ENCODE results near the gene TTC22.
"Not testable (repeated sequence)": the region's sequence is repeated elsewhere in the genome, so short reads cannot be mapped to it uniquely, and the experiment has no call there.

The TTC22 gene

DNA sequence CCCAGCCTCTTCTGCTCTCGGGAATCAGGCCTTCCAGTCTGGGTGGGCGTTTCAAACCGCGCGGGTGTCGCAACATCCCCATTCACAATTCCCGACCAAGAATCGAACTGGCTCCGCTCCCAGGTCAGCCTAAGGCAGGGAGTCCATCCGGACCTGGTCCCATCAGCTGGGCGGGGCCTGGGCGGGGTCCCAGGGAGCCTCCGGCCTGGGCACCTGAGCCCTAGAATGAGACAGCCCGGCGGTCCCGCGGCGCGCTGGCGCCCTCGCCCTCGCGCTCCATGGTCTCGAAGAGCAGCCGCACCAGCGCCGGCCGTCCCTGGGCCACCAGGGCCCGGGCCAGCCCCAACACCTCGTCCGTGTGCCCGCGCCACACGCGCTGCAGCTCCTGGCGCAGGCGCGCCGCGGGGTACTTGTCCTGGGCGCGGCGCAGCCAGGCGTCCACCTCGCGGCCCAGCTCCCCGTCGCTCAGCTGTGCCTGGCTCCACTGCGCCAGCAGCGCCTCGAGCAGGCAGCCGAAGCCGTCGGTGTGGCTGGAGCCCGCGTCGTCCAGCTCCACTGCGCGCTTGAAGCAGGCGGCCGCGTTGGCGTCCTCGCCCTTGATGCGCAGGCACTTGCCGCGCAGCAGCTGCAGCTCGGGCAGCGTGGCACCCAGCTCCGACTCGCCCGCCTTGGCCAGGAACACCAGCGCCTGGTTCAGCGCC is 19.9 kb downstream of the TTC22 start:
- TF ChIP-seq, protein P1, sequence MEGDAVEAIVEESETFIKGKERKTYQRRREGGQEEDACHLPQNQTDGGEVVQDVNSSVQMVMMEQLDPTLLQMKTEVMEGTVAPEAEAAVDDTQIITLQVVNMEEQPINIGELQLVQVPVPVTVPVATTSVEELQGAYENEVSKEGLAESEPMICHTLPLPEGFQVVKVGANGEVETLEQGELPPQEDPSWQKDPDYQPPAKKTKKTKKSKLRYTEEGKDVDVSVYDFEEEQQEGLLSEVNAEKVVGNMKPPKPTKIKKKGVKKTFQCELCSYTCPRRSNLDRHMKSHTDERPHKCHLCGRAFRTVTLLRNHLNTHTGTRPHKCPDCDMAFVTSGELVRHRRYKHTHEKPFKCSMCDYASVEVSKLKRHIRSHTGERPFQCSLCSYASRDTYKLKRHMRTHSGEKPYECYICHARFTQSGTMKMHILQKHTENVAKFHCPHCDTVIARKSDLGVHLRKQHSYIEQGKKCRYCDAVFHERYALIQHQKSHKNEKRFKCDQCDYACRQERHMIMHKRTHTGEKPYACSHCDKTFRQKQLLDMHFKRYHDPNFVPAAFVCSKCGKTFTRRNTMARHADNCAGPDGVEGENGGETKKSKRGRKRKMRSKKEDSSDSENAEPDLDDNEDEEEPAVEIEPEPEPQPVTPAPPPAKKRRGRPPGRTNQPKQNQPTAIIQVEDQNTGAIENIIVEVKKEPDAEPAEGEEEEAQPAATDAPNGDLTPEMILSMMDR (IDR thresholded peaks at IDR 0.05; ENCODE audit: control insufficient read depth, insufficient read depth, low read depth, low read length, missing control alignments) = no peak
- H3K4me3 ChIP-seq (ENCODE audit: control insufficient read depth, low read depth, low read length) = no peak overlapping the region
- no peak for DNase-seq (ENCODE audit: low read depth)

DNA sequence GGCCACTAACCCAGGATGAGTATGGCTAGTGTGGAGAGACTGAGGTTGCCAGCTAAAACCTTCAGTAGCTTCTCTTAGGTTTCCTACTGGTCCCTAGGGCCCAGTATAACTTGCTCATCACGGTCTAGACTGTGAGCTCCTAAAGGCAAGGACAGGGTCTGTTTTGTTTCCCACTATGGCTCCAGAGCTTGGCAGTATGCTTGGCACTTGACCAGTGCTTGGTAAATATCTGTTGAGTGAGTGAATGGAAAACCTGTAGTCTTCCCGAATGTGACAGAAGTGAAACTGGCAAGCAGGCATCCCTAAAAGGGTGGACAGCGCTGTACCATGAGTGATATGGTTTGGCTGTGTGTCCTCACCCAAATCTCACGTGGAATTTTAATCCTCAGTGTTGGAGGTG is 23.7 kb downstream of the TTC22 start:
- DNase-seq (ENCODE audit: low read depth) = no peak
- TF ChIP-seq, protein P1 (IDR thresholded peaks at IDR 0.05; ENCODE audit: control insufficient read depth, insufficient read depth, low read depth, low read length, missing control alignments) = no peak
- no peak overlapping the region for H3K4me3 ChIP-seq (ENCODE audit: control insufficient read depth, low read depth, low read length)

DNA sequence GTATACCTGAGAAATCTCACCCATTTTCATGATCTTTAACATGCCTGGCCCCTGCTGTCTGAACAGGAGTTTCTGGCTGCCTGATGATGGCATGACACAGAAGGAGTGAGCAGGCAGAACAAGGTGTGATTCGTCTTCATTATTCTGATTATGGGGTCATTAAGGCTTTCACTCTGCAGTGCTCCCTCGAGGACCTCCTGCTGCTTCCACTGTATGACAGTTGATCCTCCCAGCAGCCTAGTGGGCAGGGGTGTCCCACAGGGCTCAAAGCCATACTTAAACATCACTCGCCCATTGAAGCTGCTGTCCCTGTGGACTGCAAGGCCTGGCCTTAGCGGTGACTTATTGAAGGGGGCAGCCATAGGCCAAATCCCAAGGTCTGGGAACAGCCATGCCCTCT is 24.1 kb downstream of the TTC22 start:
- H3K4me3 ChIP-seq (ENCODE audit: control insufficient read depth, low read depth, low read length) = no peak overlapping the region
- no peak for DNase-seq (ENCODE audit: low read depth)
- TF ChIP-seq, protein P1 (IDR thresholded peaks at IDR 0.05; ENCODE audit: control insufficient read depth, insufficient read depth, low read depth, low read length, missing control alignments) = no peak

DNA sequence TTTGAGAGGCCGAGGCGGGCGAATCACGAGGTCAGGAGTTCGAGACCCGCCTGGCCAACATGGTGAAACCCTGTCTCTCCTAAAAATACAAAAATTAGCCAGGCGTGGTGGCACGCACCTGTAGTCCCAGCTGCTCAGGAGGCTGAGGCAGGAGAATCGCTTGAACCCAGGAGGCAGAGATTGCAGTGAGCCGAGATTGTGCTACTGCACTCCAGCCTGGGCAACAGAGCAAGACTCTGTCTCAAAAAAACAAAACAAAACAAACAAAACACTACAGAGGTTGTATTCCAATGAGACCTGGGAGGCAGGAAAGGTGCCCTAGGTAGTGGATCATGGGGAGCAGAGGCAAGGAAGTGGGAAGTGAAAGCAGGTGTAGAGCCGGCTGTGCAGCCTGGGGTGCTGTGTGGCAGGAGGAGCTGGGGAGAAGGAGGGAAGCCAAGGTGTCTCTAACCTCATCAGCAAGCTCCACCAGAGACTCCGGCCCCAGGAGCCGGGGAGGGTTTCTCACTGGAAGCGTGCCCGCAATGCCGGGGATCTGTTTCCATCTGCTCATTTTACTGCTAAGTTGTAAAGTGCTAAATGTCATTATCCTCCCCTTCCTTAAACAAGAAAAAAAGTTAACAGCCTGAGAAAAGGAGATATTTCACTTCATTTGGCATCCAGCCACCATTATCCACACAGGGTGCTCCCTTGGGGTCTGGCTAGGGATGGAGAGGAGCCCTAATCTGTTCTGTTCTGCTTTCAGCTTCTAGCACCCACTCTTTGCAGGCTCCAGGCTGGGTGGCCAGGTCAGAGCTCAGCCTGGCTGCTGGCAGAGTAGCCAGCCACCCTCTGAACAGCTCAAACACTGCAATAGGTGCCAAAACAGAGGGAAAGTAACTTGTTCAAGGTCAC is 25.0 kb downstream of the TTC22 start:
- not testable (repeated sequence) for DNase-seq (ENCODE audit: low read depth); H3K4me3 ChIP-seq (ENCODE audit: control insufficient read depth, low read depth, low read length)

DNA sequence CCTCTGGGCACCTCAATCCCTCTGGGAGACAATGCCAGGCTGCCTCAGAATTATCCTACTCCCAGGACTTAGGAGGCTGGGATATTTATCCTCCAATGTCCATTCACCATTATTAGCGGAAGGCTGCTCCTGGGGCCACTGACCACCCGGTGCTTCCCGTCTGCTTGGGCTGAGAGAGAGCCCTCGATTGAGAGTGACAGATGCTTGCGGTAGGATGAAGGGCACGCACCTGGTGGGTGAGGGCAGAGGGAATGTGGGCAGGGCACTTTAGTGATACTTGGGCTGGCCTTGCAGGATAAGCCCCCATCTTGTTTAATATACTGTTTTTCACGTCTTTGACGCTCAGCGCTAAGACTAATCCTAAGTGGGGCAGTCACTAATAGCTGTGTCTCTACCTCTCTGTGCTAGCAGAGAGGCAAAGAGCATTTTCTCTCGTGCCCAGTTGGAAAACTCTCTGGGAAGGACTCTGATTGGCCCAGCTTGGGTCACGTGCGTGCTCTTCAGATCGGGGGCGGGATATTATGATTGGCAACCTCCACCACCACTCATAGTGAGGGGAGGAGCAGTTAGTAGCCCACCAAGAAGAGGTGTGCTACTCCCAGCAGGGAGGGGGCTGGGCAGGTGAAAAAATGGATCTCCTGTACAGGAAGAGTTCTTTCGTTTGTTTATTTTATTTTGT is 26.2 kb downstream of the TTC22 start:
- TF ChIP-seq, protein P1 (IDR thresholded peaks at IDR 0.05; ENCODE audit: control insufficient read depth, insufficient read depth, low read depth, low read length, missing control alignments) = no peak
- no peak overlapping the region for H3K4me3 ChIP-seq (ENCODE audit: control insufficient read depth, low read depth, low read length)
- no peak for DNase-seq (ENCODE audit: low read depth)

DNA sequence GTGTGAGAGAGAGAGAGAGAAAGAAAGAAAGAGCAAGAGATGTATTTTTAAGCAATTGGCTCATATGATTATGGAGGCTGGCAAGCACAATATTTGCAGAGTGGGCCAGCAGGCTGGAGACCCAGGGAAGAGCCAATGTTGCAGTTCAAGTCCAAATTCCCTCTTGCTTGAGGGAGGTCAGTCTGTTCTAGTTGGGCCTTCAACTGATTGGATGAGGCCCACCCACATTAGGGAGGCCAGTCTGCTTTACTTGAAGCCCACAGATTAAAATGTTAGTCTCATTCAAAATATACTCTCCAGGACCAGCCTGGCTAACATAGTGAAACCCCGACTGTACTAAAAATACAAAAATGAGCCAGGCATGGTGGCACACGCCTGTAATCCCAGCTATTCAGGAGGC is 28.2 kb downstream of the TTC22 start:
- no peak overlapping the region for H3K4me3 ChIP-seq (ENCODE audit: control insufficient read depth, low read depth, low read length)
- TF ChIP-seq, protein P1 (IDR thresholded peaks at IDR 0.05; ENCODE audit: control insufficient read depth, insufficient read depth, low read depth, low read length, missing control alignments) = no peak
- no peak for DNase-seq (ENCODE audit: low read depth)

Data from AG09309 (cell line).